Uterus (tissue), 4 donors: ENCODE results near the gene INTS11. TPM values are rescaled to one million over a fixed set of nuclear protein-coding genes. Genes with fewer than 3 reads are reported as not detected.

Experiments
- DNase-seq, 2 donors: peaks; one replicate each; pipeline ENCODE4 v3.0.0-alpha.2; 2019 to 2020
- H3K27ac ChIP-seq, 2 donors: fragments of 200-600 bp; sonication (generic); 1 replicate in 1 of 2; 2 replicates in 1 of 2; pipeline ENCODE4 v1.5.1; 2016 to 2018
- H3K27me3 ChIP-seq, 2 donors: fragments of 200-600 bp; sonication (generic); one replicate each; pipeline ENCODE4 v1.5.1; 2018 to 2019; ENCODE audit warnings: control low read depth in 1 of 2
- H3K36me3 ChIP-seq, 2 donors: fragments of 200-600 bp; sonication (generic); one replicate each; pipeline ENCODE4 v1.5.1; 2019; ENCODE audit warnings: control low read depth in 1 of 2
- H3K4me1 ChIP-seq, 2 donors: fragments of 200-600 bp; sonication (generic); one replicate each; pipeline ENCODE4 v1.5.1; 2018 to 2019; ENCODE audit warnings: control low read depth in 1 of 2
- H3K4me3 ChIP-seq, 2 donors: fragments of 200-600 bp; sonication (generic); 1 replicate in 1 of 2; 2 replicates in 1 of 2; pipeline ENCODE4 v1.5.1; 2018 to 2019; ENCODE audit warnings: mild to moderate bottlenecking in 1 of 2
- H3K9me3 ChIP-seq, 2 donors: fragments of 200-600 bp; sonication (generic); one replicate each; pipeline ENCODE4 v1.5.1; 2019; ENCODE audit warnings: control low read depth in 1 of 2
- CTCF ChIP-seq, 4 experiments: fragments of 200-600 bp in 2 of 4; fragments of 450-650 bp in 2 of 4; sonication (generic) in 2 of 4; IDR thresholded peaks; one replicate each; pipeline ENCODE4 v1.5.1; 2016 to 2019; ENCODE audit warnings: antibody characterized with exemption in 4 of 4, mild to moderate bottlenecking in 2 of 4, moderate library complexity in 1 of 4
- POLR2A ChIP-seq, 2 donors: fragments of 450-650 bp; IDR thresholded peaks; one replicate each; pipeline ENCODE4 v1.6.1; 2016; ENCODE audit warnings: antibody characterized with exemption in 2 of 2, mild to moderate bottlenecking in 1 of 2, moderate library complexity in 1 of 2
- intact Hi-C: fragments of 100-400 bp; cut with DNase I; formaldehyde crosslinking; loops from one replicate; pipeline ENCODE4 v1.15.1; 2023; ENCODE audit warnings: low total_unique reads
- total RNA-seq, 4 donors: library from RNA; depleted of rRNA in 3 of 4; stranded (reverse); fragments of >200 nt in 3 of 4; gene quantifications; one replicate each; pipeline versions ENCODE4 v1.1.0 to v1.2.4, GENCODE V29; 2014 to 2023
- donor health status: DM: yes; HTN: yes; CAD: no.

INTS11 gene
- total RNA-seq, 4 donors from 2014 or later, result 45.6 to 277 (median 130) TPM

- Histone ChIP-seq H3K4me1 (peaks cover 9 to 11% of the 10 kb centered on the region in 2 donors), H3K27ac (no peak overlapping the region), H3K36me3 (no peaks in the 10 kb centered on the region), H3K27me3 (no peaks in the 10 kb centered on the region), H3K9me3 (no peaks in the 10 kb centered on the region), H3K4me3 (no peak overlapping the region)
- DNase-seq, result no peak
- TF ChIP-seq POLR2A (IDR thresholded peaks at IDR 0.05) (no peak), CTCF (IDR thresholded peaks at IDR 0.05) (no peak)
- intact Hi-C loops, result no loop called here
These were observed 11.8 kb downstream of the INTS11 start for GRCh38 chr1:1312450-1313314.

- H3K27me3 ChIP-seq, result no peaks in the 10 kb centered on the region
- H3K4me1 ChIP-seq, result peaks cover 0 to 16% of the 10 kb centered on the region in 2 donors
- intact Hi-C loops, result no loop called here
- DNase-seq, result no peak
- H3K9me3 ChIP-seq, result no peaks in the 10 kb centered on the region
- TF ChIP-seq CTCF (IDR thresholded peaks at IDR 0.05) (no peak), POLR2A (IDR thresholded peaks at IDR 0.05) (no peak)
- no peak overlapping the region for H3K27ac ChIP-seq
- H3K36me3 ChIP-seq, result no peaks in the 10 kb centered on the region
- H3K4me3 ChIP-seq, result no peak overlapping the region
These were observed 13.1 kb downstream of the INTS11 start for GRCh38 chr1:1311107-1312104.

GRCh38 chr1:1310476-1311053 lies 13.9 kb downstream of the INTS11 start:
- no peaks in the 10 kb centered on the region for H3K36me3 ChIP-seq
- H3K4me3 ChIP-seq, result no peak overlapping the region
- DNase-seq, result no peak
- peaks cover 0 to 25% of the 10 kb centered on the region in 2 donors for H3K4me1 ChIP-seq
- H3K27me3 ChIP-seq, result no peaks in the 10 kb centered on the region
- no peak for TF ChIP-seq CTCF (IDR thresholded peaks at IDR 0.05)
- intact Hi-C loops, result no loop called here
- peak overlapping the region in 1 of 2 donors; percentile 94 for H3K27ac ChIP-seq
- H3K9me3 ChIP-seq, result no peaks in the 10 kb centered on the region

GRCh38 chr1:1310109-1310385 lies 14.4 kb downstream of the INTS11 start:
- Histone ChIP-seq H3K9me3 (no peaks in the 10 kb centered on the region), H3K36me3 (no peaks in the 10 kb centered on the region), H3K4me1 (peaks cover 0 to 30% of the 10 kb centered on the region in 2 donors), H3K27me3 (no peaks in the 10 kb centered on the region), H3K27ac (peak overlapping the region in 1 of 2 donors; percentile 94), H3K4me3 (no peak overlapping the region)
- intact Hi-C loops, result no loop called here
- no peak for DNase-seq
- no peak for TF ChIP-seq POLR2A (IDR thresholded peaks at IDR 0.05)
- peak in 1 of 4 experiments; percentile 1 for TF ChIP-seq CTCF (IDR thresholded peaks at IDR 0.05)
